GM21367 (cell line): ENCODE results near the gene RPRD1B.

Source experiments
- ATAC-seq: cut with Tn5 transposase; IDR thresholded peaks from one replicate; pipeline ENCODE4 v1.9.1; 2021; ENCODE audit not compliant: unreplicated experiment

The RPRD1B gene, protein sequence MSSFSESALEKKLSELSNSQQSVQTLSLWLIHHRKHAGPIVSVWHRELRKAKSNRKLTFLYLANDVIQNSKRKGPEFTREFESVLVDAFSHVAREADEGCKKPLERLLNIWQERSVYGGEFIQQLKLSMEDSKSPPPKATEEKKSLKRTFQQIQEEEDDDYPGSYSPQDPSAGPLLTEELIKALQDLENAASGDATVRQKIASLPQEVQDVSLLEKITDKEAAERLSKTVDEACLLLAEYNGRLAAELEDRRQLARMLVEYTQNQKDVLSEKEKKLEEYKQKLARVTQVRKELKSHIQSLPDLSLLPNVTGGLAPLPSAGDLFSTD

GRCh38 chr20:38033330-38034107 is at the start of gene RPRD1B, which contains the start of gene TTI1:
RPRD1B (plus strand) TSS chr20:38033746; CDS start chr20:38033948, 202 bp downstream.
TTI1 (minus strand) TSS chr20:38033456; CDS start chr20:38013816, 19,640 bp downstream.
- peak; percentile 68 for ATAC-seq

DNA sequence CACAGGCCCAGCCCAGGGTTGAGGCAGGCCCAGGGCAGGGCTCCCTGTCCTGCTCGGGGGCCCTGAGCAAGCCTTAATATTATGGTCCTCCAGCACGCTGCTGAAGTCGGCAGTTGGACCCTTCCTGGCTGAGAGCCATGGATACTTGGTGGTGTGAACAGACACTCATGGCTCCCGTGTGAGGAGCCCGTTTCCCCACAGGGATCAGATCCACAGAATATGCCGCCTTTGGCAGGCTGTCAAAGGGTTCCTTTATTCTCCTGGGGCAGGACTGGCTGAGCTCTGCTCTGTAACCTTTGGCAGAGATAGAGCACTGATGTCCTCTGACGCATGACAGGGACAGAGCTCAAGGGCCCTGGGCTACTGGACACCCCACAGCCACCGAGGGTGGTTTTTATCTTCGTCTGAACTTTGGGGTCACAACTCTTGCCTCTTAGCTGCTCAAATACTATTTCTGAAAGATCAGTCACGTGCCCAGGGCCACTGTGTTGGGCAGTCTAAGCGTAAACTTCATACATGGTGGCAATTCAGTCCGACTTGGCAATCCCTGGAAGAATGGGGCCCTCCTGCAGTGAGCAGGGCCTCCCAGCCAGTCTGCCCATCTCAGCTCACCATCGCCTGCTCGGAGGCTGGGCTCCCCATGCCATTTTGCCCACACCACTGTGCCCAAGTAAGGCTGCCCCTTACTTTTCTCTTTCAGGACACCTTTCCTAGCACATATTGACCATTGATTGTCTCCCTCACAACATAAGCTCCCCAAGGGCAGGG is 49.3 kb upstream of the RPRD1B start:
- ATAC-seq, result no peak

GRCh38 chr20:37986044-37986858 is 47.3 kb upstream of the RPRD1B start:
- ATAC-seq, result no peak

GRCh38 chr20:37986873-37987601 is 46.5 kb upstream of the RPRD1B start:
- ATAC-seq, result no peak

- no peak for ATAC-seq
Observed at GRCh38 chr20:37987602-37988290, 45.8 kb upstream of the RPRD1B start.

DNA sequence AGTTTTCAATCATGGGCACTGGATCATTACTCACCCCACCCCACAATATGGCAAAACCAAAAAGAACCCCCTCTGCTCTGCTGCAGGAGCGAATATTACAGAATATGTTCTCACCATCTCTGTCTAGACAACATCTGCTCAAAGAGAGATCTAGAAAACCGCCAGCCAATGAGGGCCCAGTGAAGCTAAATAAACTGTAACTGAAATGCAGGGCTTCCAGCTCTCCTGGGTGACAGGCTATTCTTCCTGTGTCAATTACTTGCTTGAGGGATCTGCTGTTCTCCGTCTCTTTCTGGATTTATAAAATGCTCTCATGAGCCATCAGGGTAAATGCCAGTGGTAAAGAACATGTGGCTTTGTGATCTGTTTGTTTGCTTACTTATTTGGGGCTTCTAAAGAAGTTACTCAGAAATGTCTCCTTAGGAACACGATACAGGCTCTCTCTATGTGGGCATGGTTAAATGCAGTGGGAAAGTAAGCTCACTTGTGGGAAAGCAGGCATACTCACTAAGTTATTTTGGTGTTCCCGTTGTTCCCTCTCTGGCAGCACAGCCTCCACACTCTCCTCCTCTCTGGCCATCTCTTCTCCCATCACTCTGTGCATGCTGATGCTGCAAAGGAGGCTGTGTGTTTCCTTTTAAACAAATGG is 45.1 kb upstream of the RPRD1B start:
- no peak for ATAC-seq

- ATAC-seq, result no peak
Observed at GRCh38 chr20:37989601-37990295, 43.8 kb upstream of the RPRD1B start.

GRCh38 chr20:37990571-37991151 is 42.9 kb upstream of the RPRD1B start:
- peak; percentile 72 for ATAC-seq

- no peak for ATAC-seq
Observed at GRCh38 chr20:37991157-37991866, 42.2 kb upstream of the RPRD1B start.

- no peak for ATAC-seq
Observed at GRCh38 chr20:37991908-37992307, 41.6 kb upstream of the RPRD1B start.

DNA sequence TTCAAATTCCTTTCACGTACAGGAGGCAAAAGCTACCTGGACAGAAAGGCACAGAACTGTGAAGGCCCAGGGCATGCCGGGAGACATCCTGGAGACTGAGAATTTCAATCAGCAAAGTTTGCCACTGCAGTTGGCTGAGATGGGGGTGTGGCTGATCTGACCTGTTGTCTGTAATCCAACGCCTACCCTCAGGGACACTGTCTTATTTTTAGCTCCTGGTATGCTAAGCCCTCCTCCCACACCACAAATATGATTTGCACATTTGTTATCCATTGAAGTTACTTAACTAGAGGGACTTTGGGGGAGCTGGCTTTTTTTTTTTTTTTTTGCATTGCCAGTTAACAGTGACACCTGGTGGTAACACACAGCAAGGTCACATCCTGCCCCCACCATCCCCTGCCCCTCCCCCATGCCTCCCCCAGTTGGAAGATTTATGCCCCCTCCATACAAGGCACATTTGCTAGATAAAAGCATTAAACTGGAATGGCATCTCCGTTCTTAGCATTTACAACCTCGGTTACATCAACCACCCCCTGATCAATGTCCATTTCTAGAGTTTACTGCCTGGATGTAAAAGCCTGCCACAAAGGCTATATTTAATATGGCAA is 40.6 kb upstream of the RPRD1B start:
- no peak for ATAC-seq

- ATAC-seq, result no peak
Observed at GRCh38 chr20:37994512-37994911, 39.0 kb upstream of the RPRD1B start.

DNA sequence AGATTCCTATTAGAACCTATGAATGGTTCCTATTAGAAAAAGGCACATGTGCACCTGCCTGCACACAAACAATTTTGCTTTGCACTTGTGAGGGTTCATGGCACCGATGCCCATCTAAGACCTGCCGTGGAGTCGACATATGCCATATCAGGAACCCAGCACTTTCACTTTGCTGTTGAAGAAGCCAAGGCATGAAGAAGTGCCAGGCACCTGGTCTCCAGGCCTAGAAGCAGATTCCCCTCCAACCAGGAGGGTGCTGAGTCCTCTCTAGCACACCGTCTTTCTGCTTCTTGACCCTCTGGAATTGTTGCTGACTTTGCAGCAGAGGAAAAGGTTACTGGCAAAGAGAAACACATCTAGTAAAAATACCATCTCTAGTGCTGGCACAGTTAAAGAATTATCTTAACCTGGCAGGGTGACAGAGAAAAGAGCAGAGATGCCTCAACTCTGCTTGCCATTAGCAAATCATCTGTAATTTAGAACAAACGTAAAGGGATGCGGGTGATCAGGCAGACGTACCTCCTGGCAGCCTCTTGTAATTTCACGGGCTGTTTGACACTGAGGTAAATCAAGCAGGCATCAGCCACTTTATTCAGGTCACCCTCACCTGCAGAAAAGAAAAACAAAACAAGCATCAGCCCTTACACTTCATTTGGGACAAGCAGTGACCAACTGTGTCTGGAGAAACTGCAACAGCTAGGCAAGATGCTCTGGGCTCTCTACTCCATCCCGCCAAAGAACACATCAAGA is 37.5 kb upstream of the RPRD1B start:
- ATAC-seq, result no peak

- ATAC-seq, result no peak
Observed at GRCh38 chr20:37997516-37997915, 36.0 kb upstream of the RPRD1B start.

GRCh38 chr20:37999526-38000263 is 33.9 kb upstream of the RPRD1B start:
- no peak for ATAC-seq
